SK-N-SH (cell line): ENCODE results near the gene SLC16A13. TPM values are rescaled to one million over a fixed set of nuclear protein-coding genes. Genes with fewer than 3 reads are reported as not detected.

Source experiments
- CTCF ChIA-PET: fragments of 300-600, 350-600 bp; formaldehyde crosslinking; extraction: SDS; loops from one replicate; lab custom pipeline; 2021; lab: Yijun Ruan, JAX
- POLR2A ChIA-PET: fragments of 350-600 bp; sonication (Branson Sonifier 250); formaldehyde crosslinking; extraction: SDS; loops from one replicate; lab custom pipeline; 2020; ENCODE audit warnings: antibody characterized with exemption, inconsistent platforms; lab: Yijun Ruan, JAX
- DNase-seq: peaks from one replicate; pipeline ENCODE4 v3.0.0; 2012
- H2AFZ ChIP-seq: fragments of 200-600 bp; sonication (generic); 2 replicates; pipeline ENCODE4 v1.8.1; 2016; ENCODE audit warnings: antibody characterized with exemption, mild to moderate bottlenecking, low read depth
- H3F3A ChIP-seq: fragments of 200-600 bp; sonication (generic); replicated peaks from 2 replicates; pipeline ENCODE3; 2016; ENCODE audit warnings: antibody characterized with exemption, mild to moderate bottlenecking; ENCODE audit not compliant: insufficient read depth
- H3K27ac ChIP-seq, 2 experiments: fragments of 200-500 bp in 1 of 2; fragments of 200-600 bp in 1 of 2; sonication (Bioruptor generic) in 1 of 2; sonication (generic), shearing (Covaris generic) in 1 of 2; 2 replicates each; pipeline versions ENCODE4 v1.5.1 to v1.6.1; 2014 to 2016; ENCODE audit warnings: low read depth in 2 of 2, inconsistent platforms in 1 of 2, low read length in 1 of 2, mild to moderate bottlenecking in 1 of 2, mixed read lengths in 1 of 2
- H3K27me3 ChIP-seq: fragments of 200-600 bp; sonication (generic), shearing (Covaris generic); 2 replicates; pipeline ENCODE4 v1.6.1; 2016; ENCODE audit warnings: mixed run types; ENCODE audit not compliant: insufficient read depth
- H3K36me3 ChIP-seq, 2 experiments: fragments of 200-500 bp in 1 of 2; fragments of 200-600 bp in 1 of 2; sonication (Bioruptor generic) in 1 of 2; sonication (generic) in 1 of 2; replicated peaks in 1 of 2; 2 replicates each; pipeline versions ENCODE3 to v1.5.1; 2014 to 2016; ENCODE audit warnings: low read length in 1 of 2, mild to moderate bottlenecking in 1 of 2; ENCODE audit not compliant: insufficient read depth in 2 of 2, control insufficient read depth in 1 of 2
- H3K4me1 ChIP-seq, 2 experiments: fragments of 200-500 bp in 1 of 2; fragments of 200-600 bp in 1 of 2; sonication (Bioruptor generic) in 1 of 2; sonication (generic), shearing (Covaris generic) in 1 of 2; 2 replicates each; pipeline versions ENCODE4 v1.5.1 to v1.6.1; 2014 to 2016; ENCODE audit warnings: low read depth in 1 of 2, low read length in 1 of 2, mixed run types in 1 of 2; ENCODE audit not compliant: insufficient read depth in 2 of 2, control insufficient read depth in 1 of 2
- H3K4me2 ChIP-seq: fragments of 200-600 bp; sonication (generic), shearing (Covaris generic); 2 replicates; pipeline ENCODE4 v1.6.1; 2017; ENCODE audit warnings: mixed run types
- H3K4me3 ChIP-seq, 2 experiments: fragments of 200-500 bp in 1 of 2; fragments of 200-600 bp in 1 of 2; sonication (Bioruptor generic) in 1 of 2; sonication (generic), shearing (Covaris generic) in 1 of 2; 2 replicates each; pipeline versions ENCODE4 v1.5.1 to v1.8.1; 2014 to 2016; ENCODE audit warnings: low read depth in 2 of 2, inconsistent platforms in 1 of 2, low read length in 1 of 2, mild to moderate bottlenecking in 1 of 2, mixed read lengths in 1 of 2, moderate library complexity in 1 of 2
- H3K79me2 ChIP-seq: fragments of 200-600 bp; sonication (generic); 2 replicates; pipeline ENCODE4 v1.8.1; 2017; ENCODE audit warnings: mild to moderate bottlenecking; ENCODE audit not compliant: insufficient read depth
- H3K9ac ChIP-seq: fragments of 200-600 bp; sonication (generic); 2 replicates; pipeline ENCODE4 v1.6.1; 2017; ENCODE audit warnings: mixed run types
- H3K9me2 ChIP-seq: fragments of 200-600 bp; sonication (generic); 2 replicates; pipeline ENCODE4 v1.6.1; 2017; ENCODE audit warnings: mixed run types
- H3K9me3 ChIP-seq: fragments of 200-600 bp; sonication (generic); 2 replicates; pipeline ENCODE4 v1.6.1; 2017; ENCODE audit warnings: mixed run types, mild to moderate bottlenecking, moderate library complexity
- H4K20me1 ChIP-seq: fragments of 200-600 bp; sonication (generic); 2 replicates; pipeline ENCODE4 v1.6.1; 2017; ENCODE audit warnings: mild to moderate bottlenecking, mixed run types; ENCODE audit not compliant: insufficient read depth
- ELF1 ChIP-seq: IDR thresholded peaks from 2 replicates; pipeline ENCODE4 v1.4.0; 2012
- EP300 ChIP-seq, 2 experiments: IDR thresholded peaks; 2 replicates each; pipeline versions ENCODE4 v1.4.0 to v1.6.1; 2012; ENCODE audit warnings: borderline replicate concordance in 1 of 2, low read depth in 1 of 2, low read length in 1 of 2
- FOSL2 ChIP-seq: IDR thresholded peaks from 2 replicates; pipeline ENCODE4 v1.4.0; 2012; ENCODE audit warnings: low read depth, mild to moderate bottlenecking, moderate library complexity, borderline replicate concordance
- FOXM1 ChIP-seq: IDR thresholded peaks from 2 replicates; pipeline ENCODE4 v1.4.0; 2012; ENCODE audit warnings: low read depth, mild to moderate bottlenecking
- GATA2 ChIP-seq: sonication (generic); formaldehyde crosslinking; IDR thresholded peaks from 2 replicates; pipeline ENCODE4 v1.5.0; 2020; ENCODE audit warnings: mild to moderate bottlenecking, missing genetic modification reagents
- JUND ChIP-seq: IDR thresholded peaks from 2 replicates; pipeline ENCODE4 v1.4.0; 2012
- NRF1 ChIP-seq: IDR thresholded peaks from 2 replicates; pipeline ENCODE4 v1.6.1; 2012; ENCODE audit warnings: low read depth, mild to moderate bottlenecking, low read length
- POLR2AphosphoS5 ChIP-seq: IDR thresholded peaks from 2 replicates; pipeline ENCODE4 v1.6.1; 2012; ENCODE audit warnings: low read depth, low read length
- RCOR1 ChIP-seq: fragments of 150-350 bp; IDR thresholded peaks from 2 replicates; pipeline ENCODE4 v1.6.1; 2017; ENCODE audit warnings: antibody characterized with exemption, low read length
- REST ChIP-seq: IDR thresholded peaks from 2 replicates; pipeline ENCODE4 v1.6.1; 2012; ENCODE audit warnings: mild to moderate bottlenecking, low read depth, low read length, moderate library complexity
- SIN3A ChIP-seq: IDR thresholded peaks from 2 replicates; pipeline ENCODE4 v1.6.1; 2012; ENCODE audit warnings: low read depth, mild to moderate bottlenecking, low read length, moderate library complexity, borderline replicate concordance
- TEAD4 ChIP-seq: IDR thresholded peaks from 2 replicates; pipeline ENCODE4 v1.4.0; 2012; ENCODE audit warnings: mild to moderate bottlenecking, borderline replicate concordance; ENCODE audit not compliant: insufficient read depth
- USF2 ChIP-seq: fragments of 150-350 bp; IDR thresholded peaks from 2 replicates; pipeline ENCODE4 v1.6.1; 2017; ENCODE audit warnings: antibody characterized with exemption, low read length, low read depth, borderline replicate concordance
- YY1 ChIP-seq: IDR thresholded peaks from 2 replicates; pipeline ENCODE4 v1.4.0; 2012; ENCODE audit warnings: low read depth, mild to moderate bottlenecking
- WGBS: methylation state at CpG from one replicate; pipeline ENCODE4 v1.1.6; 2017; ENCODE audit warnings: low lambda C conversion rate; 5-methylcytosine and 5-hydroxymethylcytosine counted together
- polyA plus RNA-seq, 3 experiments: library from polyadenylated mRNA; depleted of rRNA; stranded (reverse); fragments of >200 nt; gene quantifications; 2 replicates each; pipeline ENCODE4 v1.2.3, GENCODE V29; 2012

SLC16A13 gene
- polyA plus RNA-seq, 1 of the 3 experiments (the other 2 are of a cell fraction): 3.9 TPM

GRCh38 chr17:7043182-7043496, 7.3 kb downstream of the SLC16A13 start:
- no peaks in the 10 kb centered on the region for H4K20me1 ChIP-seq
- POLR2A ChIA-PET: no interaction called here
- no peaks in the 10 kb centered on the region for H3K9me2 ChIP-seq
- peaks cover 6% of the 10 kb centered on the region for H3F3A ChIP-seq
- peaks cover 27% of the 10 kb centered on the region; the same call in 1 of the 2 replicates for H3K27me3 ChIP-seq
- H3K79me2 ChIP-seq: no peaks in the 10 kb centered on the region
- H3K4me1 ChIP-seq: peaks cover 0 to 22% of the 10 kb centered on the region in 2 experiments; a peak in 1 of 4 replicates
- H3K9me3 ChIP-seq: no peaks in the 10 kb centered on the region
- H3K9ac ChIP-seq: no peak overlapping the region
- TF ChIP-seq GATA2 (CRISPR knock-in tag) (no peak), REST (no peak), USF2 (no peak), YY1 (no peak), RCOR1 (no peak), JUND (no peak), FOSL2 (no peak), NRF1 (no peak), POLR2AphosphoS5 (no peak), ELF1 (no peak), TEAD4 (no peak), SIN3A (no peak), FOXM1 (no peak), EP300 (IDR thresholded peaks at IDR 0.05; ENCODE audit: borderline replicate concordance in 1 of 2, low read depth in 1 of 2, low read length in 1 of 2) (no peak)
- CTCF ChIA-PET: interaction anchor here (1.1 to 20.1 kb wide), 5 partner anchors 9 to 253 kb away, joined by 3 to 502 read pairs (median 7); partner anchors contain the start of gene ASGR1
- peak overlapping the region; percentile 78 for H3K4me2 ChIP-seq
- no peak overlapping the region for H3K27ac ChIP-seq
- no peaks in the 10 kb centered on the region for H3K36me3 ChIP-seq
- WGBS: 20% methylated on average over 18 of the region's 21 CpGs
- DNase-seq: peak; percentile 60
- peak overlapping the region; percentile 63; the same call in 1 of the 2 replicates for H2AFZ ChIP-seq
- peak overlapping the region; percentile 40 to 51; a peak in 3 of 4 replicates for H3K4me3 ChIP-seq
